Transverse colon (tissue), 4 donors: ENCODE data around the gene CTSD. TPM values are rescaled to one million over a fixed set of nuclear protein-coding genes. Genes with fewer than 3 reads are reported as not detected.

Source experiments
- DNase-seq: peaks from one replicate; pipeline ENCODE4 v3.0.0-alpha.2; 2019
- H3K27ac ChIP-seq, 4 donors: fragments of 200-600 bp; sonication (generic); 2 replicates each; pipeline ENCODE4 v1.5.1; 2016 to 2018; ENCODE audit warnings: inconsistent platforms in 4 of 4
- H3K27me3 ChIP-seq: fragments of 200-600 bp; sonication (generic); 2 replicates; pipeline ENCODE4 v1.5.1; 2017; ENCODE audit warnings: inconsistent platforms
- H3K36me3 ChIP-seq, 4 donors: fragments of 200-600 bp; sonication (generic); 2 replicates each; pipeline ENCODE4 v1.5.1; 2017 to 2019; ENCODE audit warnings: inconsistent platforms in 4 of 4
- H3K4me1 ChIP-seq, 4 donors: fragments of 200-600 bp; sonication (generic); 2 replicates each; pipeline ENCODE4 v1.5.1; 2017 to 2020; ENCODE audit warnings: inconsistent platforms in 4 of 4
- H3K4me3 ChIP-seq, 4 donors: fragments of 200-600 bp; sonication (generic); 1 replicate in 1 of 4; 2 replicates in 3 of 4; pipeline versions ENCODE4 v1.5.1 to v1.6.1; 2017 to 2019; ENCODE audit warnings: inconsistent platforms in 4 of 4
- H3K9me3 ChIP-seq, 2 donors: fragments of 200-600 bp; sonication (generic); 2 replicates each; pipeline ENCODE4 v1.5.1; 2017 to 2019; ENCODE audit warnings: inconsistent platforms in 2 of 2
- CTCF ChIP-seq, 5 experiments: fragments of 200-600 bp in 3 of 5; fragments of 450-650 bp in 2 of 5; sonication (generic) in 3 of 5; IDR thresholded peaks; 1 replicate in 2 of 5; 2 replicates in 3 of 5; pipeline ENCODE4 v1.5.1; 2016 to 2017; ENCODE audit warnings: antibody characterized with exemption in 5 of 5, inconsistent platforms in 3 of 5, mild to moderate bottlenecking in 2 of 5, moderate library complexity in 1 of 5
- EP300 ChIP-seq: sonication (generic); formaldehyde crosslinking; IDR thresholded peaks from one replicate; pipeline ENCODE4 v1.6.1; 2017; ENCODE audit warnings: antibody characterized with exemption, low read depth
- POLR2A ChIP-seq: fragments of 450-650 bp; IDR thresholded peaks from one replicate; pipeline ENCODE4 v1.6.1; 2016; ENCODE audit warnings: antibody characterized with exemption, mild to moderate bottlenecking, moderate library complexity
- POLR2AphosphoS5 ChIP-seq, 3 donors: sonication (generic); formaldehyde crosslinking; IDR thresholded peaks; one replicate each; pipeline ENCODE4 v1.6.1; 2016; ENCODE audit warnings: antibody characterized with exemption in 3 of 3
- WGBS, 2 donors: methylation state at CpG; one replicate each; pipeline ENCODE4 v1.1.5; 2018; ENCODE audit warnings: low coverage in 1 of 2; 5-methylcytosine and 5-hydroxymethylcytosine counted together
- in situ Hi-C, 4 donors: fragments of 200-750 bp; cut with MboI; loops; one replicate each; pipeline versions ENCODE4 v1.15.0 to v1.15.1; 2017; ENCODE audit warnings: low sequenced_read_pairs in 3 of 4, low pct_ligation_motif_present in 1 of 4, low pct_unique_long_range_greater_than_20kb in 1 of 4
- intact Hi-C: fragments of 100-400 bp; cut with DNase I; formaldehyde crosslinking; loops from one replicate; pipeline ENCODE4 v1.15.1; 2023; ENCODE audit warnings: low total_unique reads
- total RNA-seq, 4 donors: library from RNA; depleted of rRNA; stranded (reverse); fragments of >200 nt; gene quantifications; one replicate each; pipeline ENCODE4 v1.1.0, GENCODE V29; 2016

The CTSD gene
- total RNA-seq, 4 donors from 2014 or later: 548 to 1,794 (median 1,176) TPM

- in situ Hi-C loops: no loop called here
- H3K9me3 ChIP-seq: no peaks in the 10 kb centered on the region
- DNase-seq: no peak
- H3K27me3 ChIP-seq: no peaks in the 10 kb centered on the region
- intact Hi-C loops: no loop called here
- WGBS, 2 donors: 85 to 89% methylated on average over 4 to 28 of the region's 28 CpGs
- H3K27ac ChIP-seq: no peak overlapping the region
- TF ChIP-seq EP300 (no peak), CTCF (IDR thresholded peaks at IDR 0.05) (no peak), POLR2A (no peak)
- H3K4me1 ChIP-seq: peaks cover 22 to 36% (median 24%) of the 10 kb centered on the region in 4 donors
- H3K36me3 ChIP-seq: no peaks in the 10 kb centered on the region
- no peak overlapping the region for H3K4me3 ChIP-seq
Measured at GRCh38 chr11:1765871-1766718, 2.4 kb upstream of the CTSD start.

- no peaks in the 10 kb centered on the region for H3K9me3 ChIP-seq
- 1% methylated on average over 9 of the region's 32 CpGs; no CpG with 5 or more reads in 1 of the 2 donors for WGBS, 2 donors
- in situ Hi-C loops (no loop called here), intact Hi-C loops (no loop called here)
- H3K4me3 ChIP-seq: peak overlapping the region; percentile 47 to 96 (median 93)
- no peak for TF ChIP-seq POLR2A
- TF ChIP-seq EP300: no peak
- no peak for TF ChIP-seq CTCF (IDR thresholded peaks at IDR 0.05)
- TF ChIP-seq POLR2AphosphoS5 (IDR thresholded peaks at IDR 0.05): no peak
- H3K4me1 ChIP-seq: peaks cover 25 to 49% (median 38%) of the 10 kb centered on the region in 4 donors
- no peak for DNase-seq
- peak overlapping the region; percentile 83 to 96 (median 92) for H3K27ac ChIP-seq
- H3K36me3 ChIP-seq: no peaks in the 10 kb centered on the region
- H3K27me3 ChIP-seq: no peaks in the 10 kb centered on the region
Measured at GRCh38 chr11:1763336-1763795, 361 bp downstream of the CTSD start.

- TF ChIP-seq POLR2AphosphoS5 (IDR thresholded peaks at IDR 0.05) (peak; percentile 78 to 96 (median 94)), EP300 (no peak), POLR2A (peak; percentile 97), CTCF (IDR thresholded peaks at IDR 0.05) (no peak)
- no peaks in the 10 kb centered on the region for H3K27me3 ChIP-seq
- intact Hi-C loops (no loop called here), in situ Hi-C loops (no loop called here)
- H3K9me3 ChIP-seq: no peaks in the 10 kb centered on the region
- peak overlapping the region; percentile 47 to 96 (median 93) for H3K4me3 ChIP-seq
- DNase-seq: peak; percentile 91
- peak overlapping the region; percentile 83 to 96 (median 92) for H3K27ac ChIP-seq
- no peaks in the 10 kb centered on the region for H3K36me3 ChIP-seq
- 35% methylated on average over 9 of the region's 16 CpGs; no CpG with 5 or more reads in 1 of the 2 donors for WGBS, 2 donors
- H3K4me1 ChIP-seq: peaks cover 25 to 49% (median 38%) of the 10 kb centered on the region in 4 donors
Measured at GRCh38 chr11:1762537-1763302, 1.0 kb downstream of the CTSD start.
